DND-41 (cell line): ENCODE data around the gene GATB.

Experiments used
- ATAC-seq: fragments of 200-7000 bp; cut with Tn5 transposase; 3 replicates; pipeline ENCODE4 v1.9.1; 2021; ENCODE audit warnings: low read depth; ENCODE audit not compliant: insufficient read depth
- DNase-seq: peaks from one replicate; pipeline ENCODE4 v3.0.0-alpha.2; 2020
- H2AFZ ChIP-seq: 2 replicates; pipeline ENCODE4 v1.6.0; 2012; ENCODE audit warnings: low read depth, low read length
- H3K27ac ChIP-seq: 2 replicates; pipeline ENCODE4 v1.5.1; 2012; ENCODE audit warnings: low read length, inconsistent platforms
- H3K27me3 ChIP-seq: fragments of 200-600 bp; sonication (generic); 2 replicates; pipeline ENCODE4 v1.6.0; 2012; ENCODE audit warnings: low read length, mild to moderate bottlenecking, inconsistent platforms; ENCODE audit not compliant: insufficient read depth, poor library complexity
- H3K36me3 ChIP-seq: 2 replicates; pipeline ENCODE4 v1.5.1; 2012; ENCODE audit warnings: low read length, inconsistent platforms; ENCODE audit not compliant: insufficient read depth
- H3K4me1 ChIP-seq: 2 replicates; pipeline ENCODE4 v1.5.1; 2012; ENCODE audit warnings: mild to moderate bottlenecking, low read length; ENCODE audit not compliant: insufficient read depth
- H3K4me2 ChIP-seq: 2 replicates; pipeline ENCODE4 v1.6.0; 2012; ENCODE audit warnings: mild to moderate bottlenecking, moderate library complexity, low read length, inconsistent platforms; ENCODE audit not compliant: insufficient read depth
- H3K4me3 ChIP-seq, 2 experiments: fragments of 200-600 bp in 1 of 2; shearing (Covaris generic) in 1 of 2; 2 replicates each; pipeline ENCODE4 v1.5.1; 2012 to 2016; ENCODE audit warnings: inconsistent platforms in 2 of 2, low read length in 2 of 2, mild to moderate bottlenecking in 2 of 2, low read depth in 1 of 2, moderate library complexity in 1 of 2
- H3K79me2 ChIP-seq: 2 replicates; pipeline ENCODE4 v1.6.0; 2012; ENCODE audit warnings: low read length, inconsistent platforms; ENCODE audit not compliant: insufficient read depth
- H3K9ac ChIP-seq: 2 replicates; pipeline ENCODE4 v1.6.0; 2012; ENCODE audit warnings: low read depth, mild to moderate bottlenecking, inconsistent platforms, low read length, moderate library complexity
- H3K9me3 ChIP-seq: 2 replicates; pipeline ENCODE4 v1.5.1; 2012; ENCODE audit warnings: low read length, moderate library complexity, mild to moderate bottlenecking, inconsistent platforms; ENCODE audit not compliant: insufficient read depth, severe bottlenecking
- H4K20me1 ChIP-seq: 2 replicates; pipeline ENCODE4 v1.6.0; 2012; ENCODE audit warnings: low read length; ENCODE audit not compliant: insufficient read depth
- CTCF ChIP-seq: IDR thresholded peaks from 2 replicates; pipeline ENCODE4 v1.5.1; 2012; ENCODE audit warnings: borderline replicate concordance, low read length, moderate library complexity, mild to moderate bottlenecking; ENCODE audit not compliant: poor library complexity, severe bottlenecking; ENCODE audit errors: extremely low read depth
- EZH2 ChIP-seq: IDR thresholded peaks from 3 replicates; pipeline ENCODE4 v1.6.1; 2012; ENCODE audit warnings: borderline replicate concordance, low read depth, mild to moderate bottlenecking, moderate library complexity, low read length, inconsistent platforms; ENCODE audit not compliant: severe bottlenecking

GATB gene

GRCh38 chr4:151666501-151666900, 94.3 kb downstream of the GATB start:
- Histone ChIP-seq H3K9ac (no peak overlapping the region), H4K20me1 (no peaks in the 10 kb centered on the region), H3K36me3 (peaks cover 3% of the 10 kb centered on the region; the same call in 1 of the 2 replicates), H3K27me3 (no peaks in the 10 kb centered on the region), H3K79me2 (no peaks in the 10 kb centered on the region), H3K4me2 (no peak overlapping the region), H3K4me3 (no peak overlapping the region), H2AFZ (no peak overlapping the region), H3K9me3 (no peaks in the 10 kb centered on the region), H3K4me1 (peaks cover 16% of the 10 kb centered on the region), H3K27ac (0 out of 2 replicates have a peak overlapping the region, but pooled peaks have one; percentile 62)
- DNase-seq (no peak), ATAC-seq (peak; percentile 16; the same call in 1 of the 3 replicates)
- TF ChIP-seq CTCF (no peak), EZH2 (no peak)

GRCh38 chr4:151665785-151666127, 95.1 kb downstream of the GATB start:
- peaks cover under 1% of the 10 kb centered on the region; the same call in 1 of the 2 replicates for H3K36me3 ChIP-seq
- no peak overlapping the region for H2AFZ ChIP-seq
- no peak overlapping the region for H3K9ac ChIP-seq
- ATAC-seq (no peak), DNase-seq (no peak)
- H3K27me3 ChIP-seq, result no peaks in the 10 kb centered on the region
- H3K27ac ChIP-seq, result no peak overlapping the region
- no peak overlapping the region for H3K4me3 ChIP-seq
- H3K4me2 ChIP-seq, result no peak overlapping the region
- no peaks in the 10 kb centered on the region for H4K20me1 ChIP-seq
- TF ChIP-seq CTCF (no peak), EZH2 (no peak)
- peaks cover 16% of the 10 kb centered on the region for H3K4me1 ChIP-seq
- H3K9me3 ChIP-seq, result no peaks in the 10 kb centered on the region
- no peaks in the 10 kb centered on the region for H3K79me2 ChIP-seq

- DNase-seq, result no peak
- Histone ChIP-seq H3K4me2 (no peak overlapping the region), H3K27ac (no peak overlapping the region), H3K9me3 (no peaks in the 10 kb centered on the region), H4K20me1 (no peaks in the 10 kb centered on the region), H2AFZ (no peak overlapping the region), H3K36me3 (no peaks in the 10 kb centered on the region), H3K79me2 (no peaks in the 10 kb centered on the region), H3K4me3 (no peak overlapping the region), H3K27me3 (no peaks in the 10 kb centered on the region), H3K4me1 (peaks cover 16% of the 10 kb centered on the region), H3K9ac (no peak overlapping the region)
- no peak for ATAC-seq
- no peak for TF ChIP-seq CTCF
- no peak for TF ChIP-seq EZH2
Measured at GRCh38 chr4:151665022-151665784, 95.6 kb downstream of the GATB start.
